Caco-2 (cell line): ENCODE data around the gene CPD. TPM values are rescaled to one million over a fixed set of nuclear protein-coding genes. Genes with fewer than 3 reads are reported as not detected.
A peak's percentile ranks its signal among the peaks of the same experiment; 100 is the strongest.

Experiments used
- BruUV-seq: library from RNA; stranded (reverse); fragments of 400-500 nt; replicated peaks from 2 replicates; lab custom pipeline; 2021; lab: Mats Ljungman, UMichigan
- CTCF ChIA-PET: fragments of 300-600 bp; sonication (Branson Sonifier 250); formaldehyde crosslinking; loops from one replicate; lab custom pipeline; 2022; ENCODE audit warnings: antibody characterized with exemption; lab: Charles Lee
- POLR2A ChIA-PET: fragments of 300-600 bp; sonication (Branson Sonifier 250); formaldehyde crosslinking; loops from one replicate; lab custom pipeline; 2022; ENCODE audit warnings: antibody characterized with exemption; lab: Charles Lee
- DNase-seq, 2 experiments: peaks; one replicate each; pipeline versions ENCODE4 v3.0.0 to v3.0.0-alpha.2; 2020 to 2022
- H3K27me3 ChIP-seq: replicated peaks from 2 replicates; pipeline ENCODE4 v1.6.0; 2011; ENCODE audit warnings: low read length; ENCODE audit not compliant: control insufficient read depth, insufficient read depth
- H3K36me3 ChIP-seq: 2 replicates; pipeline ENCODE4 v1.5.1; 2011; ENCODE audit warnings: low read length; ENCODE audit not compliant: control insufficient read depth, insufficient read depth
- H3K4me1 ChIP-seq: fragments of 250-450 bp; sonication (Bioruptor Pico); 2 replicates; pipeline ENCODE4 v1.5.1; 2020; ENCODE audit warnings: mild to moderate bottlenecking
- H3K4me3 ChIP-seq: 2 replicates; pipeline ENCODE4 v1.5.1; 2011; ENCODE audit warnings: low read depth, mild to moderate bottlenecking, control low read depth, low read length
- H3K9me3 ChIP-seq: fragments of 250-450 bp; sonication (Bioruptor Pico); 2 replicates; pipeline ENCODE4 v1.5.1; 2020; ENCODE audit warnings: mild to moderate bottlenecking, moderate library complexity
- H3K27ac Mint-ChIP-seq: one replicate; pipeline ENCODE4 v1.8.0; 2022; ENCODE audit warnings: mixed read lengths; ENCODE audit not compliant: unreplicated experiment
- H3K27me3 Mint-ChIP-seq: one replicate; pipeline ENCODE4 v1.8.0; 2022; ENCODE audit warnings: mixed read lengths; ENCODE audit not compliant: insufficient read depth, unreplicated experiment
- H3K36me3 Mint-ChIP-seq: one replicate; pipeline ENCODE4 v1.8.0; 2022; ENCODE audit warnings: mild to moderate bottlenecking, mixed read lengths; ENCODE audit not compliant: insufficient read depth, unreplicated experiment
- H3K4me1 Mint-ChIP-seq: one replicate; pipeline ENCODE4 v1.8.0; 2022; ENCODE audit warnings: low read depth, mixed read lengths; ENCODE audit not compliant: unreplicated experiment
- H3K4me3 Mint-ChIP-seq: one replicate; pipeline ENCODE4 v1.8.0; 2022; ENCODE audit warnings: mild to moderate bottlenecking, moderate library complexity, mixed read lengths; ENCODE audit not compliant: unreplicated experiment
- H3K9me3 Mint-ChIP-seq: one replicate; pipeline ENCODE4 v1.8.0; 2022; ENCODE audit warnings: mixed read lengths; ENCODE audit not compliant: unreplicated experiment
- intact Hi-C: fragments of 100-400 bp; cut with micrococcal nuclease; formaldehyde crosslinking; loops from one replicate; pipeline ENCODE4 v1.10.0; 2022; ENCODE audit not compliant: unreplicated experiment
- total RNA-seq: library from RNA; stranded (reverse); gene quantifications from 2 replicates; pipeline ENCODE4 v1.2.3, GENCODE V29; 2022
- TF ChIP-seq, protein P1 (sequence below), 2 experiments: fragments of 200-600 bp in 1 of 2; IDR thresholded peaks; 1 replicate in 1 of 2; 2 replicates in 1 of 2; pipeline versions ENCODE4 v1.5.1 to v1.8.0; 2011 to 2022; ENCODE audit warnings: antibody characterized with exemption in 1 of 2, control low read depth in 1 of 2, inconsistent platforms in 1 of 2, low read depth in 1 of 2, low read length in 1 of 2, mild to moderate bottlenecking in 1 of 2, moderate library complexity in 1 of 2; ENCODE audit not compliant: insufficient read depth in 1 of 2, severe bottlenecking in 1 of 2, unreplicated experiment in 1 of 2

The CPD gene
- total RNA-seq, 1 experiment from 2014 or later = 127 TPM

DNA sequence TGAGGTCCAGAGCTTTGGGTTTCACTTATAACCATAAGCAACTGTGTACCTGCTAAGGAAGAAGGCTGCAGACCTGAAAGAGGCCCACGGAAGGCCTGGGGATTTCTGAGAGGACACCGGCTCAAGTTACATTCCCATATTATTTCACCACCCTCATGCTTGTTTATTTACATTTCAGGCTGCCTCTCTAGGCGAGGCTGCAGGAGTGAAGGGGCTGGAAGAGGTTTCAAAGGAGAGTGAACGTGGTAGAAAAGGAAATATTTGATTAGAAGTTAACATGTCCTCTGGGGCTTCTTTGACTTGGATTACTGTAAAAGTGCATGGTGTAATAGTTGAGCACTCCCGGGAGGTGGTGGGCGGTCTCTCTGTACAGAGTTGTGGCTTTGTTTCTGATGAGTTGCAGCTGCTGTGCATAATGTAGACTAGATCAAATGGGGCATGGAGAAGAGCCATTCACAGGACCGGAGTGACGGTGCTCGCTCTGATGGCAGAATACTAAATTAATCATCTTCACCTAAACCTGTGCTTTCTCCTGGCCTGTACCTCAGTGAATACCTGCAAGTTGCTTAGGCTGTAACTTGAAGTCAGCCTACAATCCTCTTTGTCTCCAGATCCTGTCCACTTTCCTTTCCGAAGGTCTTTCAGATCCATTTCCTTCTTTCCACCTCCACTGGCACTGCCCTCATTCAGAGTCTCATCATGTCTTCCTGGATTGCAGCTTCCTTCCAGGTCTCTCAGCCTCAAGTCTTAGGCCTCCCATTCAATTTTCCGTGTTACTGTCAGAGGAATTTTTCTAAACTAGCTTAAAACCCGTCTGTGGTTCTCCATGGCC is 1.9 kb upstream of the CPD start:
- Histone ChIP-seq H3K4me1 (peaks cover 37% of the 10 kb centered on the region), H3K27me3 (no peaks in the 10 kb centered on the region), H3K4me3 (no peak overlapping the region), H3K36me3 (no peaks in the 10 kb centered on the region), H3K9me3 (no peaks in the 10 kb centered on the region)
- H3K36me3 Mint-ChIP-seq = peaks cover 16% of the 10 kb centered on the region
- intact Hi-C loops = no loop called here
- H3K27me3 Mint-ChIP-seq = no peaks in the 10 kb centered on the region
- peak; percentile 49 to 54 for DNase-seq
- peak overlapping the region; percentile 14 for H3K27ac Mint-ChIP-seq
- H3K9me3 Mint-ChIP-seq = no peaks in the 10 kb centered on the region
- H3K4me3 Mint-ChIP-seq = peak overlapping the region; percentile 13
- peaks cover 35% of the 10 kb centered on the region for H3K4me1 Mint-ChIP-seq
- CTCF ChIA-PET = interaction anchor here (0.5 to 1.4 kb wide), 4 partner anchors 36 to 140 kb away, joined by 3 read pairs; partner anchors contain the start of gene GOSR1
- TF ChIP-seq, protein P1, sequence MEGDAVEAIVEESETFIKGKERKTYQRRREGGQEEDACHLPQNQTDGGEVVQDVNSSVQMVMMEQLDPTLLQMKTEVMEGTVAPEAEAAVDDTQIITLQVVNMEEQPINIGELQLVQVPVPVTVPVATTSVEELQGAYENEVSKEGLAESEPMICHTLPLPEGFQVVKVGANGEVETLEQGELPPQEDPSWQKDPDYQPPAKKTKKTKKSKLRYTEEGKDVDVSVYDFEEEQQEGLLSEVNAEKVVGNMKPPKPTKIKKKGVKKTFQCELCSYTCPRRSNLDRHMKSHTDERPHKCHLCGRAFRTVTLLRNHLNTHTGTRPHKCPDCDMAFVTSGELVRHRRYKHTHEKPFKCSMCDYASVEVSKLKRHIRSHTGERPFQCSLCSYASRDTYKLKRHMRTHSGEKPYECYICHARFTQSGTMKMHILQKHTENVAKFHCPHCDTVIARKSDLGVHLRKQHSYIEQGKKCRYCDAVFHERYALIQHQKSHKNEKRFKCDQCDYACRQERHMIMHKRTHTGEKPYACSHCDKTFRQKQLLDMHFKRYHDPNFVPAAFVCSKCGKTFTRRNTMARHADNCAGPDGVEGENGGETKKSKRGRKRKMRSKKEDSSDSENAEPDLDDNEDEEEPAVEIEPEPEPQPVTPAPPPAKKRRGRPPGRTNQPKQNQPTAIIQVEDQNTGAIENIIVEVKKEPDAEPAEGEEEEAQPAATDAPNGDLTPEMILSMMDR (IDR thresholded peaks at IDR 0.05; ENCODE audit: insufficient read depth in 1 of 2, low read depth in 1 of 2, low read length in 1 of 2, severe bottlenecking in 1 of 2, unreplicated experiment in 1 of 2) = no peak
- no TSS peak for BruUV-seq
- POLR2A ChIA-PET = interaction anchor here (0.5 kb wide), 1 partner anchor 18 kb away, joined by 3 read pairs; no protein-coding TSS in a partner anchor

GRCh38 chr17:30377574-30378240 is 1.0 kb upstream of the CPD start:
- BruUV-seq = no TSS peak
- H3K4me3 ChIP-seq = peak overlapping the region; percentile 64
- no peak for DNase-seq
- Mint-ChIP-seq H3K4me1 (peaks cover 37% of the 10 kb centered on the region), H3K36me3 (peaks cover 16% of the 10 kb centered on the region), H3K27me3 (no peaks in the 10 kb centered on the region), H3K27ac (peak overlapping the region; percentile 86), H3K4me3 (peak overlapping the region; percentile 88), H3K9me3 (no peaks in the 10 kb centered on the region)
- TF ChIP-seq, protein P1 (IDR thresholded peaks at IDR 0.05; ENCODE audit: insufficient read depth in 1 of 2, low read depth in 1 of 2, low read length in 1 of 2, severe bottlenecking in 1 of 2, unreplicated experiment in 1 of 2) = no peak
- no peaks in the 10 kb centered on the region for H3K27me3 ChIP-seq
- intact Hi-C loops = loop anchor here (1.0 kb wide), 2 partner anchors 33 to 37 kb away; no protein-coding TSS in a partner anchor
- POLR2A ChIA-PET = interaction anchor here (0.6 kb wide), 2 partner anchors 18 to 19 kb away, joined by 3 to 4 read pairs; no protein-coding TSS in a partner anchor
- no peaks in the 10 kb centered on the region for H3K9me3 ChIP-seq
- H3K36me3 ChIP-seq = no peaks in the 10 kb centered on the region
- H3K4me1 ChIP-seq = peaks cover 40% of the 10 kb centered on the region
- CTCF ChIA-PET = interaction anchor here (1.4 kb wide), 1 partner anchor 99 kb away, joined by 3 read pairs; the partner anchor contains the start of gene GOSR1
